ENCODE measurements around the gene XKR8.

Gene XKR8

DNA sequence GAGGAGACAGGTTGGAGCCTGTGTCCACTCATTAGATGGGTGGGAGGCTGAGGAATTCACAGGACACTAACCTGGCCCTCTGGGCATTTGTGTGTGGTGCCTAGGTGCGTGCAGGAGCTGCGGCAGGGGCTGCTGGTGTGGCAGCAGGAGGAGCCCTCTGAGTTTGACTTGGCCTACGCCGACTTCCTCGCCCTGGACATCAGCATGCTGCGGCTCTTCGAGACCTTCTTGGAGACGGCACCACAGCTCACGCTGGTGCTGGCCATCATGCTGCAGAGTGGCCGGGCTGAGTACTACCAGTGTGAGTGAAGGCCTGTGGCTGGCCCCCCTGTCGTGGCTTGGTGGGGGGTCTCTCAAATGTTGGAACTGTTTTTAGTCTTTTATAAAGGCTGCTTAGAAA, 3.6 kb downstream of the XKR8 start:
- Mint-ChIP-seq H3K9me3 (no peaks in the 10 kb centered on the region), H3K36me3 (ENCODE audit: low read depth) (peaks cover 12% of the 10 kb centered on the region), H3K4me3 (no peak overlapping the region), H3K27ac (no peak overlapping the region), H3K4me1 (ENCODE audit: low read depth) (peaks cover 12% of the 10 kb centered on the region), H3K27me3 (ENCODE audit: low read depth) (no peaks in the 10 kb centered on the region)
- DNase-seq (ENCODE audit: low spot score): no peak

DNA sequence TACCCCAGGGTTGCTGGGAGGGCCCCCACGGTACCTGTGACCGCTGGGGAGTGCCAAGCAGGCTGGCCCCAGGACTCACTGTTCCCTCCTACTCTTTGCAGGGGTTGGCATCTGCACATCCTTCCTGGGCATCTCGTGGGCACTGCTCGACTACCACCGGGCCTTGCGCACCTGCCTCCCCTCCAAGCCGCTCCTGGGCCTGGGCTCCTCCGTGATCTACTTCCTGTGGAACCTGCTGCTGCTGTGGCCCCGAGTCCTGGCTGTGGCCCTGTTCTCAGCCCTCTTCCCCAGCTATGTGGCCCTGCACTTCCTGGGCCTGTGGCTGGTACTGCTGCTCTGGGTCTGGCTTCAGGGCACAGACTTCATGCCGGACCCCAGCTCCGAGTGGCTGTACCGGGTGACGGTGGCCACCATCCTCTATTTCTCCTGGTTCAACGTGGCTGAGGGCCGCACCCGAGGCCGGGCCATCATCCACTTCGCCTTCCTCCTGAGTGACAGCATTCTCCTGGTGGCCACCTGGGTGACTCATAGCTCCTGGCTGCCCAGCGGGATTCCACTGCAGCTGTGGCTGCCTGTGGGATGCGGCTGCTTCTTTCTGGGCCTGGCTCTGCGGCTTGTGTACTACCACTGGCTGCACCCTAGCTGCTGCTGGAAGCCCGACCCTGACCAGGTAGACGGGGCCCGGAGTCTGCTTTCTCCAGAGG, 6.8 kb downstream of the XKR8 start:
- H3K9me3 Mint-ChIP-seq: no peaks in the 10 kb centered on the region
- H3K4me3 Mint-ChIP-seq: no peak overlapping the region
- peaks cover 14% of the 10 kb centered on the region for H3K36me3 Mint-ChIP-seq (ENCODE audit: low read depth)
- DNase-seq (ENCODE audit: low spot score): no peak
- H3K4me1 Mint-ChIP-seq (ENCODE audit: low read depth): peaks cover 13% of the 10 kb centered on the region
- H3K27ac Mint-ChIP-seq: peak overlapping the region; percentile 50
- no peaks in the 10 kb centered on the region for H3K27me3 Mint-ChIP-seq (ENCODE audit: low read depth)

DNA sequence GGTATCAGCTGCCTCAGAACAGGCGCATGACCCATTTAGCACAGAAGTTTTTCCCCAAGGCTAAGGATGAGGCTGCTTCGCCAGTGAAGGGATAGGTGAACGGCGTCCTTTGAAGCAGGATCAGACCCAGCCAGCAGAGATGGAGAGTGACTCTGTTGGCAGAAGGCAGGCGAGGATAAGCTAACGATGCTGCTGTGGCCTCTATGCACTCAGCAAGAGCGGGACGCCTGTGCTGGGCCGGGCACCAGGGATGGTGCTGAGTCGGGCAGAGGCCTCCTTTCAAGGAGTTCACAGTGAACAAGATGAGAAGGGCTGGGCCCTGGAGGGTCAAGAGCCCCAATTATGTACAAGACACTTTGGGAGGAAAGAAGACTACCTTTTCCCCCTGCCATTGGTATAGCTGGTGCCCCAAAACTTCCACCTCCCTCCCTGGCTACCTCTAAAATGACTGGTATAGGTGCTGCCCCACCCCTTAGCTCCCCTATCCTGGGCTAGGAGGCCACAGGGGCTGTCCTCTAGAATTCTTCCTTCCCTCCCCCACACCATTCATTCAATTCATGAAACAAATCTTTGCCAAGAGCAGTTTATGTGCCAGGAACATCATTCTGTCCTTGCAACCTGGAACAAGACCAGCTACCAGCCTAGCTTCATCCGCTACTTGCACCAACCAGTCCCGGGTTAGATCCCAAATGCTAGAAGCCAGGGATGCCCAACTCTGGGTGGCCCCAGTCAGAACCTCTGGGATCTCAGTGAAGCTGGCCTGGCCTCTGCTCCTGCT, 7.5 kb downstream of the XKR8 start:
- H3K4me1 Mint-ChIP-seq (ENCODE audit: low read depth): peaks cover 9% of the 10 kb centered on the region
- peaks cover 15% of the 10 kb centered on the region for H3K36me3 Mint-ChIP-seq (ENCODE audit: low read depth)
- no peak for DNase-seq (ENCODE audit: low spot score)
- no peaks in the 10 kb centered on the region for H3K27me3 Mint-ChIP-seq (ENCODE audit: low read depth)
- H3K27ac Mint-ChIP-seq: peak overlapping the region; percentile 50
- H3K4me3 Mint-ChIP-seq: no peak overlapping the region
- H3K9me3 Mint-ChIP-seq: no peaks in the 10 kb centered on the region

DNA sequence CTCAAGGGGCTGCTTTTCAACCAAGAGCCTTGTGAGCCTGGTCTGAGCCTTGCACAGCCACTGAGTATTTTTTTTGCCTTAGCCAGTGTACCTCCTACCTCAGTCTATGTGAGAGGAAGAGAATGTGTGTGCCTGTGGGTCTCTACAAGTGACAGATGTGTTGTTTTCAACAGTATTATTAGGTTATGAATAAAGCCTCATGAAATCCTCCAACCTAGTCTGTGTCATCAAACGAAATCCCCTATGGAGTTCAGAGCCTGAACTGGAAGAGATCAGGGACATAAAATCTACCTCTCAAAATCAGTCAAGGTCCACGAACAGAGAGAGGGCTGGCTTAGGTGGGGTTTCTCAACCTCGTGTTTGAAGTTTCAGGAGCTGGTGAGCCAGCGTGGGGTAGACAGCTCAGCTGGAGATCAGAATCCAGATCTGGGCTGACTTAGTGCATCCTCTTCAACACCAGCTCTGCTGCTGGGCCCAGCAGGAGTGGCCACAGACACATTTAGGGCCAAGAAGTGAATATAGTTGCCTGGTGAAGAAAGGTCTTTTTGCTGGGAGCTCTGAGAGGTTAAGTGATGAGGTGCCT, 8.2 kb downstream of the XKR8 start:
- Mint-ChIP-seq H3K27me3 (ENCODE audit: low read depth) (no peaks in the 10 kb centered on the region), H3K4me3 (no peak overlapping the region), H3K36me3 (ENCODE audit: low read depth) (peaks cover 16% of the 10 kb centered on the region), H3K27ac (peak overlapping the region; percentile 3), H3K9me3 (no peaks in the 10 kb centered on the region), H3K4me1 (ENCODE audit: low read depth) (peaks cover 9% of the 10 kb centered on the region)
- no peak for DNase-seq (ENCODE audit: low spot score)

- peaks cover 23% of the 10 kb centered on the region for H3K36me3 Mint-ChIP-seq (ENCODE audit: low read depth)
- H3K4me1 Mint-ChIP-seq (ENCODE audit: low read depth): peaks cover 16% of the 10 kb centered on the region
- H3K27ac Mint-ChIP-seq: no peak overlapping the region
- DNase-seq (ENCODE audit: low spot score): no peak
- no peaks in the 10 kb centered on the region for H3K27me3 Mint-ChIP-seq (ENCODE audit: low read depth)
- H3K9me3 Mint-ChIP-seq: no peaks in the 10 kb centered on the region
- H3K4me3 Mint-ChIP-seq: no peak overlapping the region
Observed at GRCh38 chr1:27968692-27969091, 8.9 kb downstream of the XKR8 start.

- Mint-ChIP-seq H3K4me3 (no peak overlapping the region), H3K9me3 (no peaks in the 10 kb centered on the region), H3K27me3 (ENCODE audit: low read depth) (no peaks in the 10 kb centered on the region), H3K4me1 (ENCODE audit: low read depth) (peaks cover 22% of the 10 kb centered on the region), H3K36me3 (ENCODE audit: low read depth) (peaks cover 28% of the 10 kb centered on the region), H3K27ac (no peak overlapping the region)
- DNase-seq (ENCODE audit: low spot score): no peak
Observed at GRCh38 chr1:27970401-27970800, 10.6 kb downstream of the XKR8 start.

DNA sequence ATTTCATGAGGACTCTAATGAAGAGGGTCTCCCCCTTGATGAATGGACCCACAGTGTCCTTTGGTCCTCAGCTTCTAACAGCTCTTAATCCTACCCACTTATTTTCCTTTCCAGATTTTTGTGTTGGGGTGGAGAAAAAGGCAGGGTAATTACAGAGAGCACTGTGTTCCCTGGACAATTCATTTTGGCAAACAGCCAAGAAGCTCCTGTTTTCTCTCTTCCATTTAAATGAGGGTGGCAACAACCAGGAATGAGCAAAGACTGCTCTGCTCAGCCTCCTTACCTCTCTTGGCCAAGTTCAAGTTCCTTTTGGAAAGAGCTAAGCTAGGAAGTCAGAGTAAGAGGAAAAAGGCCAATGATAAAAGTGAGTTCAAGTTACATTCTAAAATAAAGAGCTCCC, 11.9 kb downstream of the XKR8 start:
- Mint-ChIP-seq H3K9me3 (no peaks in the 10 kb centered on the region), H3K27me3 (ENCODE audit: low read depth) (no peaks in the 10 kb centered on the region), H3K36me3 (ENCODE audit: low read depth) (peaks cover 27% of the 10 kb centered on the region), H3K4me1 (ENCODE audit: low read depth) (peaks cover 22% of the 10 kb centered on the region), H3K4me3 (no peak overlapping the region), H3K27ac (no peak overlapping the region)
- DNase-seq (ENCODE audit: low spot score): no peak

- H3K27me3 Mint-ChIP-seq (ENCODE audit: low read depth): no peaks in the 10 kb centered on the region
- H3K4me3 Mint-ChIP-seq: no peak overlapping the region
- no peaks in the 10 kb centered on the region for H3K9me3 Mint-ChIP-seq
- H3K4me1 Mint-ChIP-seq (ENCODE audit: low read depth): peaks cover 22% of the 10 kb centered on the region
- peaks cover 25% of the 10 kb centered on the region for H3K36me3 Mint-ChIP-seq (ENCODE audit: low read depth)
- no peak for DNase-seq (ENCODE audit: low spot score)
- no peak overlapping the region for H3K27ac Mint-ChIP-seq
Observed at GRCh38 chr1:27972141-27972540, 12.4 kb downstream of the XKR8 start.

GRCh38 chr1:27973771-27974416, 14.1 kb downstream of the XKR8 start:
- no peak overlapping the region for H3K27ac Mint-ChIP-seq

GRCh38 chr1:27974417-27974781, 14.6 kb downstream of the XKR8 start:
- H3K36me3 Mint-ChIP-seq (ENCODE audit: low read depth): peaks cover 16% of the 10 kb centered on the region
- no peaks in the 10 kb centered on the region for H3K27me3 Mint-ChIP-seq (ENCODE audit: low read depth)
- H3K4me1 Mint-ChIP-seq (ENCODE audit: low read depth): peaks cover 18% of the 10 kb centered on the region
- H3K9me3 Mint-ChIP-seq: no peaks in the 10 kb centered on the region
- H3K27ac Mint-ChIP-seq: no peak overlapping the region
- no peak overlapping the region for H3K4me3 Mint-ChIP-seq
- DNase-seq (ENCODE audit: low spot score): no peak

More at GRCh38 chr1:27973771-27974416, 14.1 kb downstream of the XKR8 start:
- Mint-ChIP-seq H3K4me1 (ENCODE audit: low read depth) (peaks cover 19% of the 10 kb centered on the region), H3K36me3 (ENCODE audit: low read depth) (peaks cover 17% of the 10 kb centered on the region), H3K9me3 (no peaks in the 10 kb centered on the region), H3K4me3 (no peak overlapping the region), H3K27me3 (ENCODE audit: low read depth) (no peaks in the 10 kb centered on the region)
- DNase-seq (ENCODE audit: low spot score): no peak

- Mint-ChIP-seq H3K4me3 (no peak overlapping the region), H3K36me3 (ENCODE audit: low read depth) (peaks cover 1% of the 10 kb centered on the region), H3K27ac (no peak overlapping the region), H3K4me1 (ENCODE audit: low read depth) (peaks cover under 1% of the 10 kb centered on the region), H3K27me3 (ENCODE audit: low read depth) (no peaks in the 10 kb centered on the region), H3K9me3 (no peaks in the 10 kb centered on the region)
- DNase-seq (ENCODE audit: low spot score): no peak
Observed at GRCh38 chr1:27979151-27979858, 19.5 kb downstream of the XKR8 start.

DNA sequence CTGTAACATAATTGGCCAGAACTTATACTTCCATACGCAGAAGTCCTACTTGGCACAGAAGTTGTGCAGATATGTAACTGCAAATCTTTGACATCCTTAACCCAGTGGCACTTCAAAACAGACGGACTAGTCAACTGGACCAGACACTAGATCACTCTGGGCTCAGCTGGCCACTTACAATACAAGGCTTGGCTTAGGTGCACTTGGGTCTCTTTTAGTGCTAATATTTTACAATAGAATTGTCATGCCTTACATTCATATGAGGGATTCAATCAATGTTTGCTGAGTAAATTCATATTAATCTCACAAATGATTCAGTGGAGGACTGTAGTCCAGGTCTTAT, 20.1 kb downstream of the XKR8 start:
- Mint-ChIP-seq H3K27me3 (ENCODE audit: low read depth) (no peaks in the 10 kb centered on the region), H3K9me3 (no peaks in the 10 kb centered on the region), H3K36me3 (ENCODE audit: low read depth) (peaks cover 1% of the 10 kb centered on the region), H3K4me1 (ENCODE audit: low read depth) (no peaks in the 10 kb centered on the region), H3K4me3 (no peak overlapping the region), H3K27ac (no peak overlapping the region)
- DNase-seq (ENCODE audit: low spot score): no peak

GRCh38 chr1:27980216-27980845, 20.6 kb downstream of the XKR8 start:
- no peaks in the 10 kb centered on the region for H3K9me3 Mint-ChIP-seq
- H3K4me1 Mint-ChIP-seq (ENCODE audit: low read depth): no peaks in the 10 kb centered on the region
- no peak overlapping the region for H3K27ac Mint-ChIP-seq
- DNase-seq (ENCODE audit: low spot score): no peak
- H3K4me3 Mint-ChIP-seq: no peak overlapping the region
- H3K36me3 Mint-ChIP-seq (ENCODE audit: low read depth): peaks cover 3% of the 10 kb centered on the region
- no peaks in the 10 kb centered on the region for H3K27me3 Mint-ChIP-seq (ENCODE audit: low read depth)
